Placental pericyte (primary cell): ENCODE results near the gene SAAL1. TPM values are rescaled to one million over a fixed set of nuclear protein-coding genes. Genes with fewer than 3 reads are reported as not detected.

ENCODE experiments used
- small RNA-seq: library from RNA; depleted of rRNA; stranded (forward); fragments of <200 nt; gene quantifications from one replicate; pipeline ENCODE3, GENCODE V24; 2012; ENCODE audit warnings: low replicate concordance
- total RNA-seq: library from RNA; depleted of rRNA; stranded (reverse); fragments of >200 nt; gene quantifications from 2 replicates; pipeline ENCODE4 v1.2.3, GENCODE V29; 2012

Gene SAAL1, protein sequence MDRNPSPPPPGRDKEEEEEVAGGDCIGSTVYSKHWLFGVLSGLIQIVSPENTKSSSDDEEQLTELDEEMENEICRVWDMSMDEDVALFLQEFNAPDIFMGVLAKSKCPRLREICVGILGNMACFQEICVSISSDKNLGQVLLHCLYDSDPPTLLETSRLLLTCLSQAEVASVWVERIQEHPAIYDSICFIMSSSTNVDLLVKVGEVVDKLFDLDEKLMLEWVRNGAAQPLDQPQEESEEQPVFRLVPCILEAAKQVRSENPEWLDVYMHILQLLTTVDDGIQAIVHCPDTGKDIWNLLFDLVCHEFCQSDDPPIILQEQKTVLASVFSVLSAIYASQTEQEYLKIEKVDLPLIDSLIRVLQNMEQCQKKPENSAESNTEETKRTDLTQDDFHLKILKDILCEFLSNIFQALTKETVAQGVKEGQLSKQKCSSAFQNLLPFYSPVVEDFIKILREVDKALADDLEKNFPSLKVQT
- 6.6 and 19.3 TPM in 2 replicates for total RNA-seq

DNA sequence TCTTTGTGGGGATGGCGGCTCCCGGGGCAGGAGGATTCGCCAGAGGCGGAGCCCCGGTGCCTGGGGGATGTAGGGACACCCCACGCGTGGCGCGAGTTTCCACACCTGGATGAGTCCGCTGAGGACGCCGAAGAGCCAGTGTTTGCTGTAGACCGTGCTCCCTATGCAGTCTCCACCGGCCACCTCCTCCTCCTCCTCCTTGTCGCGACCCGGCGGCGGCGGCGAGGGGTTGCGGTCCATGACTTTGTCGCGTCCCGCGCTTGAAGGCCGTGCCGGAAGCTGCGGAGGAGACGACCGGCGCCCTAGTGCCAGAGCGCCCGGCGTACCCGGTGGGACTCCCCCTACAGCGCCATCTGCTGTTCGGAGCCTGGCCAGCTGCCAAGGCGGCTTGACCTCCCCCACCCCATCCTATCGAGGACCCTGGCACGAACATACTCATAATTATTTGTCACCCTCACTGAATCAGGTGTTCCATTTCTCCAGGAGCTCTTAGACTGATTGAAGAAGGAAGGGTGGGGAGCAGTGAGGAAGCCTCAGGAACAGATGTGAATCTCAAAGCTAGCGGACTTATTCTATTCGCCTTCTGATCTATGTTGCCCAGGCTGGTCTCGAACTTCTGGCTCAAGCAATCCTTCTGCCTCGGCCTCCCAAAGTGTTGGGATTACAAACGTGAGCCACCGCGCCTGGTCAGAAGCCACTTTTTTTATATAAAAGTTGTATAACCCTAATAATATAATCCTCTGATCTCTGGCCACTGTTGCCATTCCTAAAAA lies at the start of gene SAAL1:
Gene SAAL1, minus strand, starts transcription at position 281 of the 773 bp plus-strand sequence. Its CDS starts 41 bp downstream, at position 240.

DNA sequence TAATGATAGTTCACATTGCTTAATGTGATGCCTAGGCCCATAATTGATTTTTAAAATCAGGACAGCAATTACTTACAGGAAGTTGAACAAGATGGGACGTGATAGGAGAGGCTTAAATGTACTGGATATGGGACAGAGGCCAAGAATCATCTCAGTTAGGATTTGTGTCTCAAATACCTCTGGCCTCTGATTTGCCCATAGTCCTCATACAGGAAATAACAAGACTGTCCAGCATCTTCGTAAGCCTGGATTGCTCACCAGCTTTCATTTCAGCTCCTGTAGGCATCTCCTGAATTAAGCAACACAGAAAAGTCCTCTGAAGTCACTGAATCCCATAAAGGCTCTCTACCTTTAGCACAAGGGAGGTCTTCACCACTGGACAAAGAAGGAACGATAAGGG lies 26.5 kb upstream of the SAAL1 start, which contains the start of gene MRGPRX3:
Gene MRGPRX3, plus strand, starts transcription at position 231 of the 400 bp plus-strand sequence. CDS start 4,632 bp downstream, outside the sequence.

DNA sequence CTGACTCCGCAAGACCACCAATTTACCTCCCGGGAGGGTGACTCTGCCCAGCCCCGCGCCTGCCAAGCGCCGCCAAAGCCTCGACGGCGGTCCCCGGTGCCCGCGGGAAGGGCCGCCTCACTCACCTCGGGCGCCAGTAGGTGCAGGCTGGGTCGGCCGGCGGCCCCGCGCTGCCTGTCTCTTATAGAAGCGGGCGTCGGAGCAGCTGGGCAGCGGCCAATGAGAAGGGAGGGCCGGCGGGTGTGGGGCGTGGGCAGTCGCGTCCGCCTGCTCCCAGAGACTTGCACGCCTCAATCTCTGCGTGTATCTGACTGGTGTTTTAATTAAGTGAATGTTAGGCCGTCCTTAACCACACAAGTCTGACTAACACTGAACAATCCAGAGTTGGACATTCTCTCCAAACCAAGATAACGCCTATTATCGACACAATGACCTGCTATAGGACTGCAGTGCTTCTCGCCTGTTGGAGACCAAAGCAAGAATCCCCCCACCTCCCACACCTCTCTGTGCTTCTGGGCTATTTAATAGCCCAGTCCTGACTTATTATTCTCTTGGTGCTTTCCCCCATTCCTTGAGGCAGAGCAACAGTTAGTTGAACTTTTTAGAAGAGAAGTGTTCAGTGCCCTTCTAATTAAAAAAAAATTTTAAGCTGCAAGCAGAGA lies 59.6 kb downstream of the SAAL1 start, which contains the start of gene TPH1:
Gene TPH1, minus strand, starts transcription at position 154 of the 662 bp plus-strand sequence. CDS start 5,507 bp downstream, outside the sequence.

Small RNA genes within 50 kb of the gene (small RNA-seq; reads per million reads assigned to genes)
- gene HIGD1AP5: not detected

Other genes with a start within 250 kb of the SAAL1 start
- gene SERGEF, start 93.0 kb downstream of the SAAL1 start, total RNA-seq: 14.0 and 23.9 TPM in 2 replicates
- under 0.01 and 0.14 TPM in 2 replicates for gene TPH1, start 59.8 kb downstream of the SAAL1 start, total RNA-seq
- 0.14 TPM in 1 of 2 replicates, not detected in the other for gene MRGPRX3, start 26.5 kb upstream of the SAAL1 start, total RNA-seq
- not detected in 2 replicates for gene MRGPRX4, start 66.8 kb upstream of the SAAL1 start, total RNA-seq
- not detected in 2 replicates for gene SAA4, start 130.7 kb upstream of the SAAL1 start, total RNA-seq
- gene SAA2, start 142.6 kb upstream of the SAAL1 start, total RNA-seq: not detected in 2 replicates
- gene SAA1, start 160.2 kb upstream of the SAAL1 start, total RNA-seq: not detected in 2 replicates
- gene HPS5, start 216.1 kb upstream of the SAAL1 start, total RNA-seq: 19.9 and 32.4 TPM in 2 replicates
- 92.2 and 94.3 TPM in 2 replicates for gene GTF2H1, start 216.5 kb upstream of the SAAL1 start, total RNA-seq